GM12875 (cell line): Measurements from ENCODE around the gene APOA5.

ENCODE experiments used
- H3K4me3 ChIP-seq: one replicate; pipeline ENCODE4 v1.5.1; 2011; ENCODE audit warnings: low read depth, low read length, control low read depth
- CTCF ChIP-seq: IDR thresholded peaks from 2 replicates; pipeline ENCODE4 v1.5.1; 2011; ENCODE audit warnings: low read depth, mild to moderate bottlenecking, control low read depth, inconsistent platforms, low read length, moderate library complexity, borderline replicate concordance; ENCODE audit not compliant: insufficient read depth

APOA5 gene

GRCh38 chr11:116794851-116795250, 3.2 kb upstream of the APOA5 start:
- no peak for TF ChIP-seq CTCF
- no peak overlapping the region for H3K4me3 ChIP-seq

- H3K4me3 ChIP-seq = no peak overlapping the region
- no peak for TF ChIP-seq CTCF
Observed at GRCh38 chr11:116793772-116794097, 2.1 kb upstream of the APOA5 start.

GRCh38 chr11:116792869-116793771, 1.4 kb upstream of the APOA5 start:
- H3K4me3 ChIP-seq = no peak overlapping the region
- TF ChIP-seq CTCF = no peak

GRCh38 chr11:116792144-116792868, 627 bp upstream of the APOA5 start:
- no peak overlapping the region for H3K4me3 ChIP-seq
- no peak for TF ChIP-seq CTCF

GRCh38 chr11:116791002-116791812, 472 bp downstream of the APOA5 start:
- no peak overlapping the region for H3K4me3 ChIP-seq

More at GRCh38 chr11:116791002-116791812, 472 bp downstream of the APOA5 start:
- peak; percentile 93 for TF ChIP-seq CTCF
